H1 (cell line): ENCODE measurements around the gene SEMA3D. TPM values are rescaled to one million over a fixed set of nuclear protein-coding genes. Genes with fewer than 3 reads are reported as not detected.

Source experiments
- CTCF ChIA-PET: fragments of 300-600 bp; sonication (Branson Sonifier 250); formaldehyde crosslinking; loops from one replicate; lab custom pipeline; 2021; ENCODE audit not compliant: partially characterized antibody; lab: Charles Lee
- POLR2A ChIA-PET: fragments of 300-600 bp; sonication (Branson Sonifier 250); formaldehyde crosslinking; loops from one replicate; lab custom pipeline; 2021; ENCODE audit warnings: inconsistent platforms; ENCODE audit not compliant: partially characterized antibody; lab: Charles Lee
- DNase-seq, 2 experiments: peaks; one replicate each; pipeline versions ENCODE4 v3.0.0 to v3.0.0-alpha.2; 2010 to 2022; ENCODE audit warnings: low spot score in 2 of 2, low read depth in 1 of 2, mixed read lengths in 1 of 2
- FAIRE-seq: peaks from 2 replicates; lab custom pipeline; 2011; peaks lifted over from hg19 to GRCh38; lab: Jason Lieb, UNC
- H2AFZ ChIP-seq: 2 replicates; pipeline ENCODE4 v1.8.1; 2012; ENCODE audit warnings: low read length, inconsistent platforms
- H2AK5ac ChIP-seq: 2 replicates; pipeline ENCODE4 v1.6.1; 2013; ENCODE audit warnings: low read depth, low read length
- H2BK120ac ChIP-seq: replicated peaks from 2 replicates; pipeline ENCODE3; 2013; ENCODE audit warnings: low read depth, low read length, inconsistent platforms
- H2BK12ac ChIP-seq: 2 replicates; pipeline ENCODE4 v1.6.1; 2013; ENCODE audit warnings: low read depth, low read length
- H2BK15ac ChIP-seq: 2 replicates; pipeline ENCODE4 v1.6.1; 2013; ENCODE audit warnings: low read length
- H2BK20ac ChIP-seq: 2 replicates; pipeline ENCODE4 v1.6.1; 2013; ENCODE audit warnings: low read length
- H2BK5ac ChIP-seq: 2 replicates; pipeline ENCODE4 v1.6.1; 2013; ENCODE audit warnings: low read depth, low read length
- H3K14ac ChIP-seq: 2 replicates; pipeline ENCODE4 v1.6.1; 2013; ENCODE audit warnings: inconsistent platforms; ENCODE audit not compliant: insufficient read length
- H3K18ac ChIP-seq: 2 replicates; pipeline ENCODE4 v1.6.1; 2013; ENCODE audit warnings: low read length; ENCODE audit errors: extremely low read depth
- H3K23ac ChIP-seq: 2 replicates; pipeline ENCODE4 v1.6.1; 2013; ENCODE audit warnings: inconsistent platforms; ENCODE audit not compliant: insufficient read length
- H3K23me2 ChIP-seq: 2 replicates; pipeline ENCODE4 v1.6.1; 2013; ENCODE audit warnings: low read depth, low read length
- H3K27ac ChIP-seq: 2 replicates; pipeline ENCODE4 v1.6.1; 2011; ENCODE audit warnings: low read depth, low read length, inconsistent platforms
- H3K27me3 ChIP-seq, 4 experiments: replicated peaks in 1 of 4; 1 replicate in 1 of 4; 2 replicates in 3 of 4; pipeline versions ENCODE4 v1.6.1 to v1.8.1; 2011 to 2013; ENCODE audit warnings: low read length in 3 of 4, mild to moderate bottlenecking in 3 of 4, inconsistent platforms in 2 of 4, mixed read lengths in 2 of 4, moderate library complexity in 1 of 4; ENCODE audit not compliant: control insufficient read depth in 3 of 4, insufficient read depth in 3 of 4; ENCODE audit errors: extremely low read depth in 1 of 4
- H3K36me3 ChIP-seq, 4 experiments: 2 replicates each; pipeline versions ENCODE4 v1.6.1 to v1.8.1; 2011 to 2013; ENCODE audit warnings: mild to moderate bottlenecking in 4 of 4, low read length in 3 of 4, moderate library complexity in 2 of 4, control low read depth in 1 of 4, inconsistent platforms in 1 of 4; ENCODE audit not compliant: insufficient read depth in 4 of 4, control insufficient read depth in 2 of 4
- H3K4ac ChIP-seq: replicated peaks from 2 replicates; pipeline ENCODE3; 2013; ENCODE audit warnings: low read length, low read depth, mixed read lengths, inconsistent platforms; ENCODE audit not compliant: insufficient read length
- H3K4me1 ChIP-seq, 4 experiments: replicated peaks in 1 of 4; 1 replicate in 1 of 4; 2 replicates in 3 of 4; pipeline versions ENCODE4 v1.6.1 to v1.8.1; 2011 to 2013; ENCODE audit warnings: low read length in 3 of 4, inconsistent platforms in 2 of 4, mixed read lengths in 1 of 4; ENCODE audit not compliant: insufficient read depth in 4 of 4, control insufficient read depth in 3 of 4
- H3K4me2 ChIP-seq, 2 experiments: 2 replicates each; pipeline versions ENCODE4 v1.6.1 to v1.8.1; 2011 to 2013; ENCODE audit warnings: low read depth in 2 of 2, low read length in 2 of 2, control low read depth in 1 of 2, inconsistent platforms in 1 of 2, mild to moderate bottlenecking in 1 of 2; ENCODE audit not compliant: insufficient read depth in 1 of 2
- H3K4me3 ChIP-seq, 4 experiments: fragments of 200-600, 300-600 bp in 1 of 4; sonication (generic), shearing (Covaris generic), sonication (Bioruptor Twin) in 1 of 4; 2 replicates each; pipeline versions ENCODE4 v1.5.1 to v1.8.1; 2011 to 2016; ENCODE audit warnings: low read length in 4 of 4, low read depth in 3 of 4, control low read depth in 2 of 4, inconsistent platforms in 2 of 4, mild to moderate bottlenecking in 2 of 4, mixed read lengths in 1 of 4, moderate library complexity in 1 of 4; ENCODE audit not compliant: insufficient read depth in 2 of 4; ENCODE audit errors: extremely low read depth in 1 of 4
- H3K56ac ChIP-seq: replicated peaks from 2 replicates; pipeline ENCODE3; 2013; ENCODE audit warnings: low read depth, mild to moderate bottlenecking, mixed read lengths, low read length, inconsistent platforms; ENCODE audit not compliant: insufficient read length
- H3K79me1 ChIP-seq: 2 replicates; pipeline ENCODE4 v1.6.1; 2013; ENCODE audit warnings: low read depth, low read length, control low read depth
- H3K79me2 ChIP-seq, 2 experiments: 2 replicates each; pipeline versions ENCODE4 v1.6.1 to v1.8.1; 2012 to 2013; ENCODE audit warnings: low read length in 2 of 2, mild to moderate bottlenecking in 2 of 2, inconsistent platforms in 1 of 2; ENCODE audit not compliant: insufficient read depth in 2 of 2, control insufficient read depth in 1 of 2
- H3K9ac ChIP-seq, 4 experiments: replicated peaks in 1 of 4; 1 replicate in 1 of 4; 2 replicates in 3 of 4; pipeline versions ENCODE4 v1.6.1 to v1.8.1; 2011 to 2013; ENCODE audit warnings: low read depth in 3 of 4, low read length in 3 of 4, control low read depth in 2 of 4, mild to moderate bottlenecking in 2 of 4, moderate library complexity in 2 of 4, inconsistent platforms in 1 of 4; ENCODE audit errors: extremely low read depth in 1 of 4
- H3K9me3 ChIP-seq, 2 experiments: 2 replicates each; pipeline versions ENCODE4 v1.6.1 to v1.8.1; 2012 to 2013; ENCODE audit warnings: mild to moderate bottlenecking in 2 of 2, moderate library complexity in 2 of 2, control low read depth in 1 of 2, inconsistent platforms in 1 of 2, low read depth in 1 of 2, low read length in 1 of 2, mixed read lengths in 1 of 2; ENCODE audit not compliant: insufficient read depth in 2 of 2
- H4K20me1 ChIP-seq, 2 experiments: replicated peaks in 1 of 2; 2 replicates each; pipeline versions ENCODE3 to v1.8.1; 2011 to 2013; ENCODE audit warnings: inconsistent platforms in 2 of 2, low read length in 2 of 2, mild to moderate bottlenecking in 1 of 2; ENCODE audit not compliant: insufficient read depth in 2 of 2, control insufficient read depth in 1 of 2
- H4K5ac ChIP-seq: 2 replicates; pipeline ENCODE4 v1.6.1; 2013; ENCODE audit warnings: low read length, low read depth, mixed read lengths, inconsistent platforms; ENCODE audit not compliant: insufficient read length
- H4K8ac ChIP-seq: 2 replicates; pipeline ENCODE4 v1.8.0; 2013; ENCODE audit warnings: mild to moderate bottlenecking, moderate library complexity, low read length, inconsistent platforms; ENCODE audit not compliant: insufficient read depth; ENCODE audit errors: extremely low read depth
- H4K91ac ChIP-seq: replicated peaks from 2 replicates; pipeline ENCODE3; 2013; ENCODE audit warnings: low read length, mixed read lengths, inconsistent platforms; ENCODE audit not compliant: insufficient read length
- ASH2L ChIP-seq: fragments of 200-600, 300-600 bp; sonication (generic); IDR thresholded peaks from one replicate; pipeline ENCODE4 v1.7.1; 2017; ENCODE audit warnings: low read length
- BACH1 ChIP-seq: IDR thresholded peaks from 2 replicates; pipeline ENCODE4 v1.6.1; 2012; ENCODE audit warnings: low read length, improper control_type of control experiment
- CBX5 ChIP-seq: fragments of 300-800, 300-1000 bp; sonication (generic); IDR thresholded peaks from 2 replicates; pipeline ENCODE4 v1.7.1; 2016; ENCODE audit warnings: antibody characterized with exemption, low read length, low read depth
- CHD2 ChIP-seq: IDR thresholded peaks from 2 replicates; pipeline ENCODE4 v1.6.1; 2012; ENCODE audit warnings: low read length, improper control_type of control experiment
- CREB1 ChIP-seq: IDR thresholded peaks from 2 replicates; pipeline ENCODE4 v1.6.1; 2012; ENCODE audit warnings: inconsistent platforms
- CTBP2 ChIP-seq: IDR thresholded peaks from 2 replicates; pipeline ENCODE4 v1.7.0; 2011; ENCODE audit warnings: borderline replicate concordance, mild to moderate bottlenecking, moderate library complexity, mixed read lengths, low read length; ENCODE audit not compliant: insufficient read depth, insufficient read length
- EP300 ChIP-seq, 2 experiments: IDR thresholded peaks; 1 replicate in 1 of 2; 2 replicates in 1 of 2; pipeline ENCODE4 v1.6.1; 2011 to 2012; ENCODE audit warnings: low read depth in 2 of 2, low read length in 2 of 2, mild to moderate bottlenecking in 2 of 2, borderline replicate concordance in 1 of 2, inconsistent platforms in 1 of 2, moderate library complexity in 1 of 2
- POLR2AphosphoS5 ChIP-seq: IDR thresholded peaks from 2 replicates; pipeline ENCODE4 v1.6.1; 2011; ENCODE audit warnings: low read depth, low read length
- SAP30 ChIP-seq: fragments of 300-600 bp; sonication (generic); IDR thresholded peaks from 2 replicates; pipeline ENCODE4 v1.7.1; 2012; ENCODE audit warnings: low read length, moderate library complexity, mild to moderate bottlenecking, inconsistent platforms; ENCODE audit not compliant: insufficient read depth, insufficient replicate concordance
- SP2 ChIP-seq: IDR thresholded peaks from 2 replicates; pipeline ENCODE4 v1.6.1; 2012; ENCODE audit warnings: mild to moderate bottlenecking, low read length, inconsistent platforms
- SRF ChIP-seq: IDR thresholded peaks from 2 replicates; pipeline ENCODE4 v1.6.1; 2011; ENCODE audit warnings: mild to moderate bottlenecking, low read depth, low read length, moderate library complexity
- TEAD4 ChIP-seq: IDR thresholded peaks from 2 replicates; pipeline ENCODE4 v1.6.1; 2012; ENCODE audit warnings: low read depth, low read length, inconsistent platforms, mixed read lengths
- WGBS, 2 experiments: shearing (Covaris generic) in 1 of 2; methylation state at CpG; one replicate each; pipeline versions ENCODE4 v1.1.6 to v1.1.7; 2013 to 2015; ENCODE audit warnings: low lambda C conversion rate in 2 of 2, mixed read lengths in 2 of 2, inconsistent platforms in 1 of 2, low coverage in 1 of 2, missing lambda C conversion rate in 1 of 2; ENCODE audit not compliant: insufficient replicate concordance in 2 of 2, insufficient coverage in 1 of 2, insufficient read length in 1 of 2; ENCODE audit errors: extremely low coverage in 1 of 2, missing lambda C conversion rate in 1 of 2; 5-methylcytosine and 5-hydroxymethylcytosine counted together
- polyA plus RNA-seq, 7 experiments: library from polyadenylated mRNA; depleted of rRNA in 3 of 7; stranded (reverse) in 5 of 7; unstranded in 2 of 7; fragments of >200 nt in 5 of 7; fragments of 200-250 nt in 2 of 7; gene quantifications; 1 replicate in 5 of 7; 2 replicates in 1 of 7; 4 replicates in 1 of 7; pipeline versions ENCODE4 v1.2.1 to v1.2.3, GENCODE V29; 2011 to 2013; ENCODE audit warnings: missing spikeins in 2 of 7, mixed read lengths in 2 of 7
- total RNA-seq: library from RNA; stranded (reverse); fragmentation: NEBNext Ultra II Directional; extraction: Animal tissue kit (Norgen Biotek cat#: 25700); gene quantifications from 2 replicates; pipeline ENCODE4 v1.2.1, GENCODE V29; 2021
- TF ChIP-seq, protein P1 (sequence below): IDR thresholded peaks from 2 replicates; pipeline ENCODE4 v1.6.1; 2012; ENCODE audit warnings: inconsistent platforms
- TF ChIP-seq, protein P2 (sequence below): IDR thresholded peaks from 2 replicates; pipeline ENCODE4 v1.6.1; 2011; ENCODE audit warnings: low read depth, mild to moderate bottlenecking, low read length; ENCODE audit not compliant: insufficient read depth

The SEMA3D gene
- total and polyA plus RNA-seq, 2 of the 8 experiments (the other 6 are each of a cell fraction or from before 2014, with no cell fraction given): 1.6 to 3.5 TPM

DNA sequence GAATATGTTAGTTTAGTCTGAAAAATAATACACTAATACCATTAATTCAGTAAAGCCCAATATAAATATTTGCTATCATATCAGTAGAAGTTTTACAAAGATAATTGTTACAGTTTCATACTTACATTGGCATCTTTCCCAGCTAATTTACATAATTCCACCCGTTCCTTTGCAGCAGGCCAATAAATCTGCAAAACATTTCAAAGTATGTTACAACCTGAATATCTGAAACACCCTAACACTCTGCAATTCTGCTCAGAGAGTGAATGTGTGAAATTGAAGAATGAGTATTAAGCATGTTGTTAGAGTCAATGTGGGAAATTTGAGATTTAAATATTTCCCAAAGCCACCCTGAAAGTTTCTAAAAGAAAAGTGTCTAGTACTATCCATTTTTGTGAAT lies 105.5 kb downstream of the SEMA3D start:
- FAIRE-seq: no peak
- TF ChIP-seq CBX5 (no peak), CHD2 (no peak), SRF (no peak), POLR2AphosphoS5 (no peak), EP300 (IDR thresholded peaks at IDR 0.05; ENCODE audit: borderline replicate concordance in 1 of 2, low read depth in 2 of 2, low read length in 2 of 2) (no peak), BACH1 (no peak), TEAD4 (no peak), ASH2L (no peak), CREB1 (no peak), SAP30 (no peak), SP2 (no peak), CTBP2 (no peak)
- TF ChIP-seq, protein P1, sequence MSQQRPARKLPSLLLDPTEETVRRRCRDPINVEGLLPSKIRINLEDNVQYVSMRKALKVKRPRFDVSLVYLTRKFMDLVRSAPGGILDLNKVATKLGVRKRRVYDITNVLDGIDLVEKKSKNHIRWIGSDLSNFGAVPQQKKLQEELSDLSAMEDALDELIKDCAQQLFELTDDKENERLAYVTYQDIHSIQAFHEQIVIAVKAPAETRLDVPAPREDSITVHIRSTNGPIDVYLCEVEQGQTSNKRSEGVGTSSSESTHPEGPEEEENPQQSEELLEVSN: no peak
- TF ChIP-seq, protein P2, sequence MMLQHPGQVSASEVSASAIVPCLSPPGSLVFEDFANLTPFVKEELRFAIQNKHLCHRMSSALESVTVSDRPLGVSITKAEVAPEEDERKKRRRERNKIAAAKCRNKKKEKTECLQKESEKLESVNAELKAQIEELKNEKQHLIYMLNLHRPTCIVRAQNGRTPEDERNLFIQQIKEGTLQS: no peak

More for the DNA sequence above, 105.5 kb downstream of the SEMA3D start:
- H2BK15ac ChIP-seq: no peak overlapping the region
- no peak for DNase-seq
- H3K4me2 ChIP-seq: no peak overlapping the region
- no peak overlapping the region for H3K14ac ChIP-seq
- no peaks in the 10 kb centered on the region for H3K4me1 ChIP-seq
- H3K36me3 ChIP-seq: no peaks in the 10 kb centered on the region
- no peaks in the 10 kb centered on the region for H4K20me1 ChIP-seq
- no peaks in the 10 kb centered on the region for H3K79me2 ChIP-seq
- H3K9ac ChIP-seq: no peak overlapping the region
- H3K23ac ChIP-seq: no peak overlapping the region
- no peak overlapping the region for H2BK120ac ChIP-seq
- no peak overlapping the region for H2AK5ac ChIP-seq
- no peak overlapping the region for H2BK12ac ChIP-seq
- 96% methylated on average over 1 of the region's 1 CpG; no CpG with 5 or more reads in 1 of the 2 experiments for WGBS, 2 experiments
- H4K91ac ChIP-seq: no peak overlapping the region
- no peaks in the 10 kb centered on the region for H3K9me3 ChIP-seq
- no peak overlapping the region for H2AFZ ChIP-seq
- CTCF ChIA-PET: interaction anchor here (1.0 kb wide), 1 partner anchor 26 kb away, joined by 3 read pairs; no protein-coding TSS in a partner anchor
- POLR2A ChIA-PET: no interaction called here
- no peak overlapping the region for H4K8ac ChIP-seq
- no peaks in the 10 kb centered on the region for H3K79me1 ChIP-seq
- no peak overlapping the region for H4K5ac ChIP-seq
- H3K27me3 ChIP-seq: no peaks in the 10 kb centered on the region
- H3K56ac ChIP-seq: no peak overlapping the region
- H3K27ac ChIP-seq: no peak overlapping the region
- H3K4me3 ChIP-seq: no peak overlapping the region
- no peak overlapping the region for H3K18ac ChIP-seq
- H2BK5ac ChIP-seq: no peak overlapping the region
- no peak overlapping the region for H2BK20ac ChIP-seq
- H3K4ac ChIP-seq: no peak overlapping the region
- no peaks in the 10 kb centered on the region; the same call in 1 of the 2 replicates for H3K23me2 ChIP-seq
